GM10266 (cell line): ENCODE data around the gene FMNL2.

Source experiments
- DNase-seq: peaks from one replicate; pipeline ENCODE4 v3.0.0; 2012; ENCODE audit errors: extremely low spot score
- TF ChIP-seq, protein P1 (sequence below): IDR thresholded peaks from 2 replicates; pipeline ENCODE4 v1.5.1; 2012; ENCODE audit warnings: mild to moderate bottlenecking, low read depth; ENCODE audit not compliant: control insufficient read depth, insufficient read depth; ENCODE audit errors: missing control alignments

Gene FMNL2

DNA sequence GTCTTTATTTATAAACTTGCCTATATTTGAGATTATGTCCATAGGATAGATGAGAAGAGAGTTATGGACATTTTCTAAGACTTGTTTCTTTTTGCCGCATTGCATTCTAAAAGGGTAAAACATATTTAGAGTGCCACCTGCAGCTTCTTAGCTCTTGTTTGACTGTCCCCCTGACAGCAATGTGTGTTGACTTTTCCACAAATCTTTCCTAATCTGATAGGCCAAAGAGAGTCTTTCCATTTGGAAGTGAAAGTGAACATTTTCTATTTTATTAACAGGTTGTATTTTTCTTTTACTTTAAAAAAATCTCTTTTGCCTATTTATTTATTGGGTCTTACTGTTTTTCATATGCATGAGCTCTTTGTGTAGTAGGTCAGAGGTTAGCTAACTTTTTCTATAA, 58.4 kb downstream of the FMNL2 start:
- no peak for DNase-seq
- TF ChIP-seq, protein P1, sequence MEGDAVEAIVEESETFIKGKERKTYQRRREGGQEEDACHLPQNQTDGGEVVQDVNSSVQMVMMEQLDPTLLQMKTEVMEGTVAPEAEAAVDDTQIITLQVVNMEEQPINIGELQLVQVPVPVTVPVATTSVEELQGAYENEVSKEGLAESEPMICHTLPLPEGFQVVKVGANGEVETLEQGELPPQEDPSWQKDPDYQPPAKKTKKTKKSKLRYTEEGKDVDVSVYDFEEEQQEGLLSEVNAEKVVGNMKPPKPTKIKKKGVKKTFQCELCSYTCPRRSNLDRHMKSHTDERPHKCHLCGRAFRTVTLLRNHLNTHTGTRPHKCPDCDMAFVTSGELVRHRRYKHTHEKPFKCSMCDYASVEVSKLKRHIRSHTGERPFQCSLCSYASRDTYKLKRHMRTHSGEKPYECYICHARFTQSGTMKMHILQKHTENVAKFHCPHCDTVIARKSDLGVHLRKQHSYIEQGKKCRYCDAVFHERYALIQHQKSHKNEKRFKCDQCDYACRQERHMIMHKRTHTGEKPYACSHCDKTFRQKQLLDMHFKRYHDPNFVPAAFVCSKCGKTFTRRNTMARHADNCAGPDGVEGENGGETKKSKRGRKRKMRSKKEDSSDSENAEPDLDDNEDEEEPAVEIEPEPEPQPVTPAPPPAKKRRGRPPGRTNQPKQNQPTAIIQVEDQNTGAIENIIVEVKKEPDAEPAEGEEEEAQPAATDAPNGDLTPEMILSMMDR = no peak

DNA sequence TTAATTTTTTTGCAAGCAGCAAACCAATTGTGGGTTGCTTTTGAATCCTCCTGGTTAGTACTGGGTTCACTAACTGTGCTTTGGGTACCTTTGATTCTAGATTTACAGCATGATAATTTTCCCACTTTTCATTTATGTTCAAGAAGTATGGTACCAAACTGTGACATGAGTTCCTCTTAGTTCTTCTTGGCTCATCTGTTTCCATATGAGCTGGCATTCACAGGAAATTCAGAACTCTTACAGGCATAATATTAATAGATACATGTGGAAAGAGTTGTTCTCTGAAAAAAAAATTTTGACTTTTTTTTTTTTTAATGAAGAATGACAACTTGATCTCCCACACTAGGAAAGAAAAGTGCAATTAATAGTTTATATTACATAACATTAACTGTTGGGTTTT, 59.4 kb downstream of the FMNL2 start:
- TF ChIP-seq, protein P1 = no peak
- DNase-seq = no peak

DNA sequence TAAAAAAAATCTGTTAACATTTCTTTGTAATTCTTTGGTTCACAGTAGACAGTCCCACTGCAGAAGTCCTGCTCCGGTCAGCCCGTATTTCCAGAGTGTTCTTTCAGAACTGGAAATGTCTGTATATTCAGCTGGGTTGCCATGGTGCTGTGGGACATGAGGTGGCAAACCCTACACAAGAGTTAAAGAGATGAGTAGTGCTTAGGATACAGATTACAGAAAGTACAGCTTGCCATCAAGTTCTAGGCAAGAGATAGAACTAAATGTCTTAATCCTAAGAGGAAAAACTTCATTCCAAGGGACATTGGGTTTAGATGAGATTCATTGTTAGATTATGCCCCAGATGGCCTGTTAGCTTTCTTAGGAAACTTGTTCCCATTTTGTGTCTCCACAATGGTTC, 60.1 kb downstream of the FMNL2 start:
- TF ChIP-seq, protein P1 = no peak
- no peak for DNase-seq

DNA sequence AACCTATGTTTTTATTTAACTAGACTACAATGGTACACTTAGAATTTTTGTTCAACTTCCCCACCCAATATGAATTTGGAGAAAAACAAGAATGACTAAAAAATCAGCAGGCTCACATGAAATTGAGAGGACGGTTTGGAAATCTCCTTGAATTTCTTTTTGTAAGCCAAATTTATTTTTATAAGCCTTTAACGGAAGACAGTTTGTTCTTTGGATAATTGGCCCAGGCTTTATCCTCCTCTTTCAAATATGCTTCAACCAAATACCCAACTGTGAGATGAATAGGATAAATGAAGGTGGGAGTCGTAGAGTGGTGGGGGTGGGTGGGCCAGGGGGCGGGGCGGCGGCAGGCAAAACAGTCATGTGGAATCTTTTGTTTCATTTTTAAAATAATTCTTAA, 60.6 kb downstream of the FMNL2 start:
- TF ChIP-seq, protein P1 = no peak
- DNase-seq = no peak

DNA sequence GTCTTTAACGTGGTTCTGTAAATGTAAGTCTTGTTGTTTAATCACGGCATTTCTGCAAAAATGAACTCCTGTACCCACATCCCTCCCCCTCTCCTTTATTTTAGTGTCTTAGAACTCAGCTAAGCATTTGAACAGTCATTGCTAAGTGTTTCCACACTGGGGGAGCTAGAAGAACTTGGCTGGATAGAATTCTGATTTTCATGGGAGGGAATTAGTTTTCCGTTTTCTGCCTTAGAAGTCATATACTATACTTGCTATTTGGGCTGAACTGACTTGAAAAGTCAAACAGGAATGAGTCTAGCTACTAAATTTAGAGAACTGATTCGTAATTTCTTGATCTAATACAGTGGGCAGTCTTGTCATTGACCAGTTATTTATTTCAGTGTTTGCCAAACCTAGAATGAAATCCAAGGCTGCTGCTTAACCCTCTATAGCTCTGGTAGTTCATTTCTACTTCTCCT, 61.1 kb downstream of the FMNL2 start:
- TF ChIP-seq, protein P1 = no peak
- DNase-seq = no peak

DNA sequence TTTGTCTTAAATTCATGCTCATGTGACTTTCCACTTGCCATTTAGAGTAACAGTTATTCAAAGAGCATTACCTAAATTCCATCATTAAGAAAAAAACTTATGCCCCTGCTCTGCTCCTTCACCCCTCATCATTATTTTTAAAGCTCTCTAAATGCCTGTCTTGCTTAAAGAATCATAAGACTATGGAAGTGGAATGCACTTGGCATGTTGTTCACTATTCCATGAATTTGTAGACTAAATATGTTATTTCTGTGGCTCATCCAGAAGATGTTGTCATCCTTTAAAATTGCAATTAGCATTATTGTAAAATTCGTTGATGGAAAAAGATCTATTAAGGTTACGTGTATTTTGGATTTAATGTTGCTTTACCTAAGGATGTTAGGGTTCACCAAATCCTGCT, 61.8 kb downstream of the FMNL2 start:
- TF ChIP-seq, protein P1 = no peak
- DNase-seq = no peak

DNA sequence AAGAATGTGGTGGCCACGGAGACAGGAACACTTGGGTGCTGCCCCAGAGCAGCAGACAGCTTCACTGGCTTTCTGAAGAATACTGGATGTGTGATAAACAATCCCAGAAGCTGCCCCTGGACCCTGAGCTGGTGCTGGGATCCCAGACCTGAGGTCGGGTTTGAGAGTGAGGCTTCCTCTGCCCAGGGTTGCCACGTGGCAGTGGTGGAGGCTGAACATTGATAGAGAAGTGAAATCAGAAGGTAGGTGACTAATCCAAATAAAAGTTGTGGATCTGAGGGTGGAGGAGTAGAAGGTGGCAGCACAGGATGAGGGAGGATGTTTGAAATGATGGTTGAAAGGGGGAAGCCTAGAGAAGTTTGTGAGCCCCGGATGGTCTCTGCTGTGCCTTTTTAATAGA, 64.0 kb downstream of the FMNL2 start:
- DNase-seq = no peak
- TF ChIP-seq, protein P1 = no peak
